ENCODE data around the gene SESN1.

Gene SESN1

DNA sequence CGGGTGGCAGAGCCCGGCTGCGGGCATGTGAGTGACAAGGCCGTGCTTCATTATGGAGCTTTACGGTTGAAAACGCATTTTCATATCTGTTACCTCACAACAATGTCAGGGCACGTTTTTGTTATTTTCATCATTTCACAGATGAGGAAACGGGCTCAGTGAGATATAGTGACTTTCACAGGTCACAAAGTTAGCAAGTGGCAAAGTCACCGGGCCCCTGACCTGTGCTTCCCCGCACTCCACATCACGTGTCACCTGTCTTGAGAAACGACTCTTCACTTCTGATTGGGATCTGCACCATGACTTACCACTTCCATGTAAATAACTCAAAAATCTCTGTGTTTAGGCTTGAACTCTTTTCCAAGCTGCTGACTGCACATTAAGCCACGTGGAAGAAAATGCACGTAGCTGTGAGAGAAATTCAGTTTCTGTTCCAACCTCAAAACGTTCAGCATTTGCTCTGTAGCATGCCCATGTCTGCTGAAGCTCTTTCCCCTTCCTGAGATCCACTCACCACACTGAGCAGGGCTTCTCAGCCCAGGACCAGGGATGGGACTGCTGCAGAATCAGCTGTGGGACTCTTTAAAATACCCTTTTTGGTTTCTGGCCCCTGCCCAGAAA lies 139.2 kb downstream of the SESN1 start:
- no peak for DNase-seq

DNA sequence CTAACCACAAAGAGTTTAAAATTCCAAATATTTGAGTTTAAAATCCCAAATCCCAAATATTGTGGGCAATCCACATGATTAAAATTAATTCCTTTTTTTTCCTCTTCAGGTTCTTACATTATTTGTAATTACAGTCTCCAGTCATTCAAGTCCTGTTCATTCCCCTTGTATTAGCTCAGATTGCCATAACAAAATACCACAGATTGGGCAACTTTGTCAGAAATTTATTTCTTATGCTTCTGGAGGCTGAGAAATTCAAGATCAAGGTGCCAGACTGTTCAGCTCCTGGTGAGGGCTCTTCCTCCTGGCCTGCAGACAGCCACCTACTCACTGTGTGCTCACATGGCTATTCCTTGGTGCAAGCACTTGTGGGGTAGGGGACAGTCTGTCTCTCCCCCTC lies 141.0 kb downstream of the SESN1 start:
- no peak for DNase-seq

DNA sequence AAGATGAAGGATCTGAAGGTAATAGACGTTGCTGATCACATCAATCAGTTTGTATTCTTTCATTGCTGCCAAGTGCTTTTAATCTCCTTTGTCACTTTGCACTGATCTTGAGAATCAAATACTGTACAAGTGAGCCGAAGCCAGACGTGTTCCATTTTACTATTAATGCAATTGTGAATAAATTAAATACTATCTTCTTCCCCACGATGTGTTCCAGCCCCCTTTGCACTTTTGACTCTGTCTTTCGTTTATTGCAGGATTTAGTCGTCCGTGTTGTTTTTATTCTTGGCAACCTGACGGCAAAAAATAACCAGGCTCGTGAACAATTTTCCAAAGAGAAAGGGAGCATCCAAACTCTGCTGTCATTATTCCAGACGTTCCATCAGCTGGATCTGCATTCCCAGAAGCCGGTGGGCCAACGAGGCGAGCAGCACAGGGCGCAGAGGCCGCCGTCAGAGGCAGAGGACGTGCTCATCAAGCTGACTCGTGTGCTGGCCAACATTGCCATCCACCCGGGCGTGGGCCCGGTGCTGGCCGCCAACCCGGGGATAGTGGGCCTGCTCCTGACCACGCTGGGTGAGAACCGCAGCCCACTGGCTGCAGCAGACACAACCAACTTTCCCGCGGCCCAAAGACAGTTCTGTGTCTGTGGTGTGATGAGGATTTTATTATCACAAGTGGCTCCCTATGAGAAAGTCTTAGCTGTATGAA lies 141.7 kb downstream of the SESN1 start:
- DNase-seq: peak; percentile 44

DNA sequence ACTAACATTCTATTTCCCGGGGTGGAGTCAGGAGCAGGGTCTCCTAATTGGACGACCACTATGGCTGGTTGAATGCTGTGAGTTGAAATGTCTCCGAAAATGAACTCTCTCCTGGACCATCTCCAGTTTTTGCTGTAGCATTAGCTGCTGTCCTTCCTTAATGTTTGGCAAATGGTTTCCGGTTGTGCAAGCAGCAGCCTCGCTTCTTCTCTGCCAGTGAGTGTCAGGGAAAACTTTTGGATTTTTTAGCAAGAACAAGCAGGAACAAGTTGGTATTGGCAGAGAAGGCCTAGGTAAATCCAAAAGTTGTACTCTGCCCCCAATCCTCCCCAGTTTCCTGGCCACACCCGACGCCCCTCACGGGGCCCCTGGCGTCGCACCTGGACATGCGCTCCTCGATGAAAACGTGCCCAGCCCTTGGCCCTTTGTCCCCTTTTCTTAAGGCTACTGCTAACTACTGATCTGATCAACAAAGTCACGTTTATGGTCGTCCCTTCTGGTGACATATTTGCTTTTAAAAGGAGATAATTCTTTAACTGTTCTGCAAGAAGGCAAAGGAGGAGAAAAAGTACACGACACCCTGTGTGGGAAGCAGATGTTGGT lies 143.2 kb downstream of the SESN1 start:
- no peak for DNase-seq

DNA sequence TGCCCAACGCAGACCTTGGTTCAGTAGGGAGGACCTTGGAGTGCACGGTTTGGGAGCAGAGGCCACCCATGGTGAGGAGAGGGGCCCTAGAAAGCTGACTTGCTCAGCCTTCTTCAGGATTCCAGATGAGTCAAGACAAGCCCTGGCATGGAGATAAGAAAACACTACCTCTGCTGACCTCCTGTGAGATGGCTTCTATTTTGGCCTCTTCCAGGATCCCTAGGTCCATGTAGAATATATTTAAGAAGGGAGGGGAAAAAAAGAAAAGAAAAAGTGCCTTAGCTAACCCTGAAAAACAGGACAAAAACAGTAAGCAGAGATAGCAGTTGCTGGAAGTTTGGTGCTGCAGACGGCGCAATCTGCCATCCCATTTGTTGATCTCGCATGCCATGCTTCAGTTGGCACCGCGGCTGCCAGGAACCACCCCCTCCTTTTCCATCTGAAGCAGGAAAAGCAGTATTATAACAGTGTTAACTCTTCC lies 146.4 kb downstream of the SESN1 start:
- peak; percentile 52 for DNase-seq

DNA sequence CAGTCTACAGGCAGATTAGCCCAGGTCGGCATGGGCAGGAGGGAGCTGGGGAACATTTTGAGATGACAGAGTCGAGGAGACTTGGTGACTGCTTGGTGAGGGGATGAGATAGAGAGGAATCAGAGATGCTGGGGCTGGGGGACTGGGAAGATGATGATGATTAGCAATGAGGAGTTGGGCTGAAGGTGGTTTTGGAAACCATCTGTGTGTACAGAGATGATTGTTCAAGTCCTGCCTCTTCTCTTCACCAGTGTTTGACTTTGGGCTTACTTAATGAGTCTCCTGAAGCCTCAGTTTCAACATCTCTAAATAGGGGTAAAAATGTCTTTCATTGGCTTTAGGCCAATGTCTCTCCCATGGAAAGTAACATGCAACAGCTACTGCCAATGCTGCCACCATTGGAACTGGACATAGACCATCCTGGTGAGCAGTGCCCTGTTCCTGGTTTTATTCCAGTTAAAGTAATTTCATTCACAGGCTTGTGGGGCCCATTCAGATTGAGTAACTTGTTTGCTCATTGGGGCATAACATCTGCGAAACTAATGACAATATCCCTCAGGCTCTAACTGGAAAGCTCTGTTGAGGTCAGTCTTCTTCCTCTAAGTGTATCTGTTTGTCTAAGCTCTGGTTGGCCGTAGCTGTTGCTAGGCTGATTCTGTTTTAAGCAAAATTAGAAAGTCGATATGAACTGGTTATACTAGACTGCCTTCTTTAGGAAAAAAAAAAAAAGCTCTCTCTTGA lies 147.4 kb downstream of the SESN1 start:
- DNase-seq: peak; percentile 46

DNA sequence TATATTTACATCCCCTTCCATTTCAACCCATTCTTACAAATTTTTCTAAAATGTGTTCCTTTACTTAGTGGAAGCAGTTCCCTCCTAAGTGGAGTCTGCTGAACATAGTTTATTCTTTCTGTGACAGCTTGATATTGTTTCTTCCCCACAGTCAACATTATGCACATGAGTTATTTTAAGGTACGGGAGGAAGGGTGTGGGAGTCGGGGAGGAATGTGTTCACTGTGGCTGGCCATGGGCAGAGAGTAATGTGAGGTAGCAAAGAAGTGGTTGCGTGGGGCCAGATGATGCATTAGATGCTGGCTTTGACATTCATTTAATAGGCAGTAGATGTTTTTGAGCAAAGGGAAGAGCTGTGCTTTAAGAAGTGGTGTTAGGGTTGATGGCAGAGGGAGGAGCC lies 148.0 kb downstream of the SESN1 start:
- no peak for DNase-seq

DNA sequence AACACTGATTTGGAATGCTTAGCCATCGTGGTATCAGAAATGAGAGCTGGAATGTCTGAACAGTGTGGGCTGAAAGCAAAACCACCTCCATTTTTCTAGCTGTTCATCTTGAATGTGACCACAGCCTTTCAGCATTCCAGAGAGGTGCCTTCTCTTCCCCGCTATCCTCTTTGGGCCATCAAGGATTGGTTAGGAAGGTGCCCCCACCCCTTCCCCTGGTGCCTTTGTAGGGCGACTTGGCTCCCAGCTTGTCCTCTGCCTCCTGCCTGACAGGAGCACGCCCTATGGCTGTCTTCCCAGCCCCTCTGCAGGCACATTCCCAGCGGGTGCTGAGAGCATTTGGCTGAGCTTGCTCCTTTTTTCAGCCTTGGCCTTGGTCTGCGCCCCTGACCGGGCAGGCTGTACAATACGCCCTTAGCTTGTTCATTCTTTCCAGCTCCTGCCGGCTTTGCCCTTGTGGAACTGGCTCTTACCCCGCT lies 148.9 kb downstream of the SESN1 start:
- DNase-seq: peak; percentile 87

DNA sequence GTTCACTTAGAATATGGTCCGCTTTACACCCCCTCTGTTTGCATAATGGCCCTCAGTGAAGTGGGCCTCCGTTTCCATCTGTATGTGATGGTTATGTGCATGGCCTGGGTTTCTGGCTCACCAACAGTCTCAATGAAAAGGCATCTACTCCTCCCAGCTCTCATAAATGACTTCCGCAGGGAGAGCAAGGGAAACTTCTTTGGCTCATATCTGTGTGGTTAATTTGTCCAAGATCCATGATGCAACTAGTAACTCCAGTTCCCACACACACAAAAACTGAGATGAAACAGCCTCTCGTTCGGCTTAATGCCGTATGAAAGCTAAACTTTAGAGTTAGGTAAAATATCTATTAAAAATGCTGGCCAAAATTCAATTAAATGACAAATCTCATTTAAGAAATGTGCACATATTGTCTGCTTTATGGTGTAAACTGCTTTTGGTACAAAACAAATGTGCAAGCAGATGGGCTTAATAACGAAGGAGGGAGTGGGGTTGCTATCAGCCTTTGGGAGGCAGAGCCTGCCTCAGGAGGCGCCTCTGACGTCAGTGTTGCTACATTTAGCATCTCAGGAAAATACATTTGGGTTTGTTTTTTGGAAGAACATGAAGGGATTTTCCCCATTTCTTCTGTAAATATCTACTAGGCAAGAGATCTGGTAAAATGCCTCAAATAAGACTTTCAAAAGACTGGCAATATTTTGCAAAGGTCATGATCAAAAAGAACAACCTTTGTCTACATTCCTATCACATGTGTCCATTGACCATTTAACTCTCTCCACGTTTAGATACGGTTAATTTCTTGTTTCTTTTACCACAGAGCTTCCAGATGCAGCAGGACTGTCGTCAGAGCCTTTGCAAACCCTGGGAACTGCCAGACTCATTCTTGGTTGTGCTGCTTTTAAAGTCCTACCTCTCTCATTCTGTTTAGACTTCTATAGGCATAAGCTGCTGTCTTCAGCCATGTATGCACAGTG lies 149.7 kb downstream of the SESN1 start:
- peak; percentile 67 for DNase-seq

DNA sequence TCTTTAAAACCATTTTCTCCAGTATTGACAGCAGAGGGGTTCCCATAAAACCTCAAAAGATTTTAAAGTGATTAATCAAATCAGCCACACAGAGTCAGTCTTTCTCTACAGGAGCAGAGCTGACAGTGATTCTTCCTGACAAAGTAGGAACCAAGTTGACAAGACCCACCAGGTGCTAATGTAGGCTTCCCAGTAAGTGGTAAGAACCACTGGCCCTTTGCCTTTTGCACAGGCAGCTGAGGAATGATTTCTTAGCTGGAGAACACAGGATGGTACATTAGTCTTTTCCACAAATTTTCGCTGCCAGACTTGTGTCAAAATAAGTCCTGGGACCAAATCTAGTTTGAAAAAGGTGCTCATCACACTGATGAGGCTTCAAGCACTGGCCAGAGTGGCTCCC lies 150.6 kb downstream of the SESN1 start:
- DNase-seq: no peak

DNA sequence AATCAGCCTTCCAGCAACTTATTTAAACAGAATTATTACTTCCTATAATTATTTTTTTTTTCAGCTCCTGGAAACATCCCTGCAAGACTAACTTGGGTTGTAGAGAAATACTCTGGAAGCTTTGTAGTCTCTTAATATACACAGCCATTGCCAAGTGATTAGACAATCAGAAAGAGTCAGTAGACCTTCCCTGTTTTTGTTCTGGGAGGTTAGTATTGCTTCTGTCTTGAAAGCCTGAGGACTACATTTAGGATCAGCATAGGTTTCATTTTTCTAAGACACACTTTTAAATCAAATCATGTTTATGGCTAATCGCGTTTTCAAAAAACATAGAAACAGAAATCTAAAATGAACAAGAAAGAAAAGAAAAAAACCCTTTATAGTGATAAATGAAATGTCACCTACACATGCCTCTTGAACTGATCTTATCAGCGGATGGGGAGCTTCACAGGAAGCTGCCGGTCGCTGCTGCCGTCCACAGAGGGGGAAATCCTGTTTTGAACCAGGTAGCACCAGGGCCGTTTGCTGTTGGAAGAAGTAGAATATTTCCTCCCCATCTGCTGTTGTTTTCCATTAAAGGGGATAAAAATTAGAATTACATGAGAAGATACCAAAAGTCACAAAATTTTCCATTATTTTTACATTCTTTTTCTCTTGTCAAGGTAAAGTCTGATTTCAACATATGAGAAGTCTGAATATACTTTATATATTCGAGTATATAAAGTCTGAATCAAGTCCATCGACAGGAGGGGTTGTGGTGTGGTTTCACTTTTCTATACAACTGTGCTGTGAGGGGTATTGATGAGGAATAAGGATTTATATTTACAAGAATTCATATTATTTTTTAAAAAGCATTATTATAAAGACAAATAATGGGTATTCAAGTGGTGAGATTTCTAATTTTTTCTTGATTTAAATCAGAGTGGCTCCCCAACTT lies 151.8 kb downstream of the SESN1 start:
- DNase-seq: no peak

DNA sequence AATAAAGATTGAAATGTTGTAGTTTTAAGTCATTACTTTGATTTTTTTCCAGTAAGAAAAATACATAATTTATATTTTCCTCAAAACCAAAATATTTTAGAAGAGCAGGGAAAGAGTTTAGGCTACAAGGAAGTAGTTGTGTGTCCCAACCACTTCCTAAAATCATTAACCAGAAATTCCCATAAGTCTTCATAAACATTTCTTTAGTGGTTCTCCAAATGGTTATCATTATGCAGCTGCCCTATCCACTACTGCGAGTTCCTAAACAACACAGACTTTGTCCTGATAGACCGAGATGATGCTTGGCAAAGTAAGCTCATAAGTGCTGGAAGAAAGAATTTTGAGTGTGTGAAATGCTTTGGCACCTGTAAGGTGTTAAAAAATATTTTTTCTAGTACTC lies 152.8 kb downstream of the SESN1 start:
- DNase-seq: no peak

DNA sequence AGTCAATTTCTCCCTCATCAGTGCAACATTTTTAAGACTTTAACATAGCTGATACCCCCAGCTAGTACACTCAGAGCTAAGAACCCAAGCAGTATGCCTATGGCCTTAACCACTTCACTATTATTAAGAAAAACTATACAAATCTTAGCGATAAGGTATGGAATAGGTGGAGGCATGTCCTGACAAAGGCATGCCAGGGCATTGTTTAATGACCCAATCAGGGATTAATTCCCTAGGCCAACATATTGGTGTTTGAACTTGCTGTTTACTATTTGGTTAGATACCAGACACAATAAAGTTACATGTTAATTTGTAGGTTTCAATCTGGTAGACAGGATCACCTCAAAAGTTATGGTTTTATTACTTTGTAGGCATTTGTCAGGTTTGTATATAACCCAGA lies 153.4 kb downstream of the SESN1 start:
- no peak for DNase-seq

DNA sequence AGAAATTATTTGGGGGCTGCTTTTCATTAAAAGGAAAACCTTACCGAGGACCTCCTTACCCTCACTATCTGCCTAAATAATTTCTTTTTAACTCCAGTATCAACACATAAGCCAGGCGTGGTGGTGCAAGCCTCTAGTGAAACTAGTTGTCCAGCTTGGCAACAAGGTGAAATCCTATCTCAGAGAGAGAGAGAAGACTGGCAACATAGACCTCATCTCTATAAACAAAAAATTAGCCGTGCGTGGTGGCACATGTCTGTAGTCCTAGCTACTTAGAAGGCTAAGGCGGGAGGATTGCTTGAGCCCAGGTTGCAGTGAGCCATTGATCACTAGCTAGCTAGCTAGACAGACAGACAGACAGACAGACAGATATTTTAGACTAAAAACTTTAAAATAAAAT lies 153.9 kb downstream of the SESN1 start:
- DNase-seq: no peak

DNA sequence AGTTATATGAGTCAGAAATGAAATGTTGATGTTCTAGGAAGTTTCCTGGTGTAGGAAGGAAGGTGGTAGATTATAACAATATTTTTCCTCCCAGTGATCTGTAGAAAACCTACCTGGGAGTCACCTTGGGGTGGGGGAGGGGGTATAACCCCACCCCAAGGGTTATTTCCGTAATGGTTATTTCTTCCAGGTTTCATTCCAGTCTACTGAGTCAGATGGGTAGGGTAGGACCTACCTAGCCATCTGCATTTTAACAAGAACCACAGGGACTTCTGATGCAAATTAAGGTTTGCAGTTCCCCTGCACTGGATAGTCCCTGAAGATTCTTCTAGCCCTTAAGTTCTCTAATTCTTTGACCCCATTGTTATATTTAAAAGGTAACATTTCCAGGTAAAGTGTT lies 157.5 kb downstream of the SESN1 start:
- DNase-seq: no peak

Data from right hindlimb (tissue), 1 donor.